Dendritic cell treated with granulocyte-macrophage colony-stimulating factor and Interleukin-4, amounts not matched to agents 40 ng/mL and 50 ng/mL, for 4 days (primary cell): ENCODE measurements around the gene PTOV1.

Experiments
- H3K27ac Mint-ChIP-seq: one replicate; pipeline ENCODE4 v1.8.0; 2022; ENCODE audit warnings: mild to moderate bottlenecking, mixed read lengths
- H3K27me3 Mint-ChIP-seq: one replicate; pipeline ENCODE4 v1.8.0; 2022; ENCODE audit warnings: mild to moderate bottlenecking, mixed read lengths
- H3K36me3 Mint-ChIP-seq: one replicate; pipeline ENCODE4 v1.8.0; 2022; ENCODE audit warnings: low read depth, mixed read lengths
- H3K4me1 Mint-ChIP-seq: one replicate; pipeline ENCODE4 v1.8.0; 2022; ENCODE audit warnings: low read depth, mixed read lengths
- H3K4me3 Mint-ChIP-seq: one replicate; pipeline ENCODE4 v1.8.0; 2022; ENCODE audit warnings: mild to moderate bottlenecking, moderate library complexity, mixed read lengths
- H3K9me3 Mint-ChIP-seq: one replicate; pipeline ENCODE4 v1.8.0; 2022; ENCODE audit warnings: mixed read lengths
- intact Hi-C: fragments of 100-400 bp; cut with micrococcal nuclease; formaldehyde crosslinking; loops from one replicate; pipeline ENCODE4 v1.15.0; 2022

PTOV1 gene

GRCh38 chr19:49829200-49829599 is 21.8 kb upstream of the PTOV1 start:
- Mint-ChIP-seq H3K4me1 (peaks cover 31% of the 10 kb centered on the region), H3K9me3 (no peaks in the 10 kb centered on the region), H3K4me3 (no peak overlapping the region), H3K36me3 (peaks cover 100% of the 10 kb centered on the region), H3K27me3 (no peaks in the 10 kb centered on the region), H3K27ac (no peak overlapping the region)
- intact Hi-C loops = no loop called here

DNA sequence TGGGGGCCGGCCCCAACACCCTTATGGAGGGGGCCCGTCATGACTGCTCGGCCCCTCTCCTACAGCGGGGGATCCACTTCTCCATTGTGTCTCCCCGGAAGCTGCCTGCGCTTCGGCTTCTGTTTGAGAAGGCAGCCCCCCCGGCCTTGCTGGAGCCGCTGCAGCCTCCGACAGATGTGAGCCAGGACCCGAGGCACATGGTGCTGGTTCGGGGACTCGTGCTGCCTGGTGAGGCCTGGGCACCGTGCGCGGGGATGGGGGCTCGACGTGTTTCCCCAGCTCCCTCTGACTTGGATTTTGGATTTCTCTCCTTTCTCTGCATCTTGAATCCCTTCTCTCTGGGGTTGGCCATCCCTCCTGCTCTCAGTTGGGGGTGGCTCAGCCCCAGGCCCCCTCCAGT is 21.2 kb upstream of the PTOV1 start:
- Mint-ChIP-seq H3K36me3 (peaks cover 100% of the 10 kb centered on the region), H3K27me3 (no peaks in the 10 kb centered on the region), H3K9me3 (no peaks in the 10 kb centered on the region), H3K4me1 (peaks cover 29% of the 10 kb centered on the region), H3K27ac (no peak overlapping the region), H3K4me3 (no peak overlapping the region)
- intact Hi-C loops = no loop called here

DNA sequence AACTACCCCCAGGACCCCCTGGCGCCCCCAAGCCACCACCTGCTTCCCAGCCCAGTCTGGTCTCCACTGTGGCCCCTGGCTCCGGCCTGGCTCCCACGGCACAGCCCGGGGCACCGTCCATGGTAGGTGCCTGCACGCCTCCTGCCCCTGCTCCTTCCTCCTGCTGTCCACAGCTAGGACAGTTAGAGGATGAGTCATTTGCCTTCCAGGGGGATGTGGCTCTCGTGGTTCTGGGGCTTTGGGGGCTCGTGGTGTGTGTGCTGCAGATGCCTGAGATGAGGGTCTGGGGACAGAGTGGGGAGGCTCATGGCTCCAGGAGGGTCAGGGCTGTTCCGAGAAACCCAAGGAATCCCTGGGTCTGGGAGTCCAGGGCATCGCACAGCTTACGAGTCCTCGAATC is 20.2 kb upstream of the PTOV1 start:
- H3K36me3 Mint-ChIP-seq = peaks cover 100% of the 10 kb centered on the region
- H3K4me3 Mint-ChIP-seq = no peak overlapping the region
- H3K9me3 Mint-ChIP-seq = no peaks in the 10 kb centered on the region
- H3K4me1 Mint-ChIP-seq = peaks cover 29% of the 10 kb centered on the region
- intact Hi-C loops = no loop called here
- H3K27ac Mint-ChIP-seq = no peak overlapping the region
- no peaks in the 10 kb centered on the region for H3K27me3 Mint-ChIP-seq

DNA sequence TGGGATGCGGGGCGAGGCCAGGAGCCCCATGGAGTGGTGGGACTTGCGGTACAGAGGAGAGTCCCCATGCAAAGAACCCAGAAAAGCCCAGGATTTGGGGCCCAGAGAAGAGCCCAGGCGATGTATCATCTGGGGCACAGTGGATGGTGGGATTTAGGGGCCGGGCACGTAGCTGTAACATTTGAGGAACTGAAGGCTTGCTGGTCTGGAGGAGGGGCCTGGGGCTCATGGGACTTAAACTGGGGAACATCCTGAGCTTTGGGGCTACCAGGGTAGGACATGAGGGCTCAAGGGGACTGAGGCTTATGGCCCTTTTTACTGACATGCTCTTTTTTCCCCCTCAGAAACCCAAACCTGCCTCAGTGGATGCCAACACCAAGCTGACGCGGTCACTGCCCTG is 19.4 kb upstream of the PTOV1 start:
- no peaks in the 10 kb centered on the region for H3K27me3 Mint-ChIP-seq
- no peak overlapping the region for H3K27ac Mint-ChIP-seq
- peaks cover 29% of the 10 kb centered on the region for H3K4me1 Mint-ChIP-seq
- H3K4me3 Mint-ChIP-seq = no peak overlapping the region
- peaks cover 100% of the 10 kb centered on the region for H3K36me3 Mint-ChIP-seq
- no peaks in the 10 kb centered on the region for H3K9me3 Mint-ChIP-seq
- intact Hi-C loops = no loop called here

- no peak overlapping the region for H3K27ac Mint-ChIP-seq
- peaks cover 100% of the 10 kb centered on the region for H3K36me3 Mint-ChIP-seq
- intact Hi-C loops = no loop called here
- peaks cover 29% of the 10 kb centered on the region for H3K4me1 Mint-ChIP-seq
- no peaks in the 10 kb centered on the region for H3K27me3 Mint-ChIP-seq
- no peak overlapping the region for H3K4me3 Mint-ChIP-seq
- no peaks in the 10 kb centered on the region for H3K9me3 Mint-ChIP-seq
Measured at GRCh38 chr19:49832556-49832955, 18.4 kb upstream of the PTOV1 start.

DNA sequence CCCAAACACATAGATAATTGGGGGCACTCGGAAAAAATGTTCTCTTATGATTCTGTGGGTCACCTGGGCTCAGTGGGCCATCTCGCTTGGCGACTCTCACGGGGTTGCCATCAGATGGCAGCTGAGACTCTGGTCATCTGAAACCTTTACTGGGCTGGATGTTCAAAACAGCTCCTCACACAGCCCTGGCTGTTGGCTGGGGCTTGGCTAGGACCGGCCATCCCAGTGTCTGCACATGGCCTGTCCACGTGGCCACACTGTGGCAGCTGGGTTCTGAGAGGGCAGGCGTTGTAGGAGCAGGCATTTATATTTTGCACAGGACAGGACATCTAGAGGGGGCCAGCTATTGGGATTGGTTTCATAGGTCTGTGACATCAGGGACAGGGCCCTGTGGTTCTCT is 17.4 kb upstream of the PTOV1 start:
- intact Hi-C loops = no loop called here
- peaks cover 29% of the 10 kb centered on the region for H3K4me1 Mint-ChIP-seq
- H3K4me3 Mint-ChIP-seq = no peak overlapping the region
- peaks cover 100% of the 10 kb centered on the region for H3K36me3 Mint-ChIP-seq
- no peaks in the 10 kb centered on the region for H3K9me3 Mint-ChIP-seq
- H3K27me3 Mint-ChIP-seq = no peaks in the 10 kb centered on the region
- no peak overlapping the region for H3K27ac Mint-ChIP-seq

GRCh38 chr19:49835562-49835961 is 15.4 kb upstream of the PTOV1 start:
- intact Hi-C loops = no loop called here
- peaks cover 27% of the 10 kb centered on the region for H3K4me1 Mint-ChIP-seq
- H3K27me3 Mint-ChIP-seq = no peaks in the 10 kb centered on the region
- H3K4me3 Mint-ChIP-seq = no peak overlapping the region
- H3K9me3 Mint-ChIP-seq = no peaks in the 10 kb centered on the region
- peaks cover 100% of the 10 kb centered on the region for H3K36me3 Mint-ChIP-seq
- no peak overlapping the region for H3K27ac Mint-ChIP-seq

DNA sequence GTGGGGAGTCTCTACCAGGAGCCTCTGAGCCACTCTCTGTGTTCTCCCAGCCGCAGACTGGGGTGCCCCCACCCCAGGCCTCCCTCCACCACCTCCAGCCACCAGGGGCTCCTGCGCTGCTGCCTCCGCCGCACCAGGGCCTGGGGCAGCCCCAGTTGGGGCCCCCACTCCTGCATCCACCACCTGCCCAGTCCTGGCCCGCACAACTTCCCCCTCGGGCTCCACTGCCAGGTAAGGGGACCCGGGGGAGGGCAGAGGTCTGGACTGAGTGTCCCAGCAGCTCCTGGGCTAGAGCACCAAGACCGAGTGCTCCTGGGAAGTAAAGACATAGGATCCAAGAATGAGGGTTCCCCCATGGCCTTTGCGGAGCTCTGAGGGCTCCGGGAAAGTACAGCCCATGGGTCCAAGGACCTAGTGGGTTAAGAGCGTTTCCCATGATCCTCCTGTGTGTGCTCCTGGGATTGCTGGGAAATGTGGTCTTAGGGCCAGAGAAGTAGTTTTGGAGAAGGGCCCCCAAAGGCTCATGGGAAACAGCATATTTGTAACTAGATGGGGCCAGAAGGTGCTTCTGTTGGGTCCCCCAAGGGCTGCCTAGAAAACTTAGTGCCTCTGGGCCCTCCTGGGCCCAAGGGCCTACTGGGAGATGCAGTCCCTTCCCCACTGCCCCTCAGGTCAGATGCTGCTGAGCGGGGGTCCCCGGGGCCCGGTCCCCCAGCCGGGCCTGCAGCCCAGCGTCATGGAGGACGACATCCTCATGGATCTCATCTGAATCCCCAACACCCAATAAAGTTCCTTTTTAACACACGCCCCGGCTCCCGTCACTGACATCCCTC is 14.6 kb upstream of the PTOV1 start:
- no peaks in the 10 kb centered on the region for H3K27me3 Mint-ChIP-seq
- no peak overlapping the region for H3K27ac Mint-ChIP-seq
- H3K9me3 Mint-ChIP-seq = no peaks in the 10 kb centered on the region
- H3K4me3 Mint-ChIP-seq = no peak overlapping the region
- intact Hi-C loops = no loop called here
- peaks cover 97% of the 10 kb centered on the region for H3K36me3 Mint-ChIP-seq
- H3K4me1 Mint-ChIP-seq = peaks cover 23% of the 10 kb centered on the region

DNA sequence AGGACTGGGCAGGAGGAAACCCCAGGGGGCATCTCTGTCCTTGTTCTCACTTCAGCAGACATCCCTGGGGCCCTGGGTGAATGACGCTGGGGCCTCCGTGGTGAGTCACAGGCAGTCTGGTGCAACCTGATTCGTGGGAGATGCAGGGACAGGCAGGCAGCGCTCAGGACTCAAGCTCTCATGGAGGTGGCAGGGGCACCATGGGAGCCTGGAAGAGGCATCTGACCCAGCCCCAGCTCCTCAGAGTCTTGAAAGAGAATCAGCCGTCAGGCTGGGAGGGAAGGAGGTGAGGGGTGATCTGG is 14.0 kb upstream of the PTOV1 start:
- H3K36me3 Mint-ChIP-seq = peaks cover 91% of the 10 kb centered on the region
- intact Hi-C loops = no loop called here
- no peaks in the 10 kb centered on the region for H3K27me3 Mint-ChIP-seq
- H3K4me1 Mint-ChIP-seq = peaks cover 17% of the 10 kb centered on the region
- H3K9me3 Mint-ChIP-seq = no peaks in the 10 kb centered on the region
- no peak overlapping the region for H3K27ac Mint-ChIP-seq
- no peak overlapping the region for H3K4me3 Mint-ChIP-seq

DNA sequence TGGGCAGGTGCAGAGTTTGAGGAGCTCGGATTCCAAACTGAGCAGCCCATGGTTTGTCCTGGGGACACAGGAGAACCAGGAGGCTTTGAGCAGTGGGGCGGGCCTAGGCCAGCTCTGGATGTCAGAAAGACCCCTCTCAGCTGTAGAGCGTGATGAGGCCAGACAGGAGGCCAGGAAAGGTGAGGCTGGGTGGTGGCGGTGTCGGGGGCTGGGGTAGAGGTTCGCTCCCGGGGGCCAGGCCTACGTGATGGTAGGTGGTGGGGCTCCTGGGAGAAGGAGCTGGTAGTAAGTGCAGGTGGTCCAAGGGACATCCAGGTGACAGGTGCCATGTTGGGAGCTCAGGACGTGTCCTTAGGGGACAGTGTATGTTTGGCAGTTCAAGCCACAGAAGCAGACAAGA is 13.5 kb upstream of the PTOV1 start:
- Mint-ChIP-seq H3K27ac (no peak overlapping the region), H3K4me3 (no peak overlapping the region), H3K36me3 (peaks cover 87% of the 10 kb centered on the region), H3K27me3 (no peaks in the 10 kb centered on the region), H3K4me1 (peaks cover 12% of the 10 kb centered on the region), H3K9me3 (no peaks in the 10 kb centered on the region)
- intact Hi-C loops = no loop called here

DNA sequence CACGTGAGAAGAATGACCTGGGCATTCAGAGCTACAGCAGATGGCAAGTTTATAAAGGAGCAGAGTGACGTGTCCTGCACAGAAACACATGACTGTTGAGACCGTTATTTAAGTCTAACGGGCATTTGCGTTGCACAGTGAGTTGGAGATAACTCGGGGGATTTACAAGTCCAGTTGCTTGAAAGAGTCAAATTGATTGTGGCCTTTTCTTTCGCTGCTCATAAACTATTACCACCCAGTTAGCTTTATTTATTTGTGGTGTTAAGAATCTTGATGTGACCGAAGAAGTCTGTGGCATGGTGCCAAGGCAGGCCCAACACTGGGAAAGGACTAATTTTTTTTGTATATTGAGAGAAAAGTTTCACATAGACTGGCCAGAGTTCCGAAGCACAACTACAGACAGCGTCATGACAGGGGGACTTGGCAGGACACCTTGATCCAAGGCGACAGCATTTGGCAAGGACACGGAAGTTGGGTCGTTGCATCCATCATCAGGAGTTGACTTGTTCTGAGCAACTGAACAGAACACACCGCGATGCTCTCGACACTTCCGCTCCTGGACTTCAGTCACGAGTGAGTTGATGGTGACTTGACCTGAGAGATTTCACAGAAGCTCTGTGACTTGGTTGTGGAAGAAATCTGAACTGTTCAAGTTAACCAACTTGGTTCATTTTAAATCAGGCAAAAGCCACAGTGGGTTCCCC is 11.9 kb upstream of the PTOV1 start:
- intact Hi-C loops = no loop called here
- H3K4me1 Mint-ChIP-seq = peaks cover 17% of the 10 kb centered on the region
- H3K27me3 Mint-ChIP-seq = no peaks in the 10 kb centered on the region
- H3K4me3 Mint-ChIP-seq = no peak overlapping the region
- no peaks in the 10 kb centered on the region for H3K9me3 Mint-ChIP-seq
- H3K36me3 Mint-ChIP-seq = peaks cover 71% of the 10 kb centered on the region
- H3K27ac Mint-ChIP-seq = no peak overlapping the region

- H3K27ac Mint-ChIP-seq = no peak overlapping the region
Measured at GRCh38 chr19:49839713-49840112, 11.2 kb upstream of the PTOV1 start.

GRCh38 chr19:49840321-49840720 is 10.6 kb upstream of the PTOV1 start:
- Mint-ChIP-seq H3K27ac (no peak overlapping the region), H3K27me3 (no peaks in the 10 kb centered on the region)
- intact Hi-C loops = no loop called here

More at GRCh38 chr19:49839713-49840112, 11.2 kb upstream of the PTOV1 start:
- intact Hi-C loops = no loop called here
- H3K27me3 Mint-ChIP-seq = no peaks in the 10 kb centered on the region
- no peak overlapping the region for H3K4me3 Mint-ChIP-seq
- no peaks in the 10 kb centered on the region for H3K9me3 Mint-ChIP-seq
- H3K36me3 Mint-ChIP-seq = peaks cover 64% of the 10 kb centered on the region
- H3K4me1 Mint-ChIP-seq = peaks cover 23% of the 10 kb centered on the region

GRCh38 chr19:49840736-49841249 is 10.2 kb upstream of the PTOV1 start:
- H3K27ac Mint-ChIP-seq = no peak overlapping the region
- H3K4me3 Mint-ChIP-seq = no peak overlapping the region
- peaks cover 53% of the 10 kb centered on the region for H3K36me3 Mint-ChIP-seq
- peaks cover 29% of the 10 kb centered on the region for H3K4me1 Mint-ChIP-seq
- intact Hi-C loops = no loop called here
- H3K9me3 Mint-ChIP-seq = no peaks in the 10 kb centered on the region
- no peaks in the 10 kb centered on the region for H3K27me3 Mint-ChIP-seq

More at GRCh38 chr19:49840321-49840720, 10.6 kb upstream of the PTOV1 start:
- H3K9me3 Mint-ChIP-seq = no peaks in the 10 kb centered on the region
- peaks cover 29% of the 10 kb centered on the region for H3K4me1 Mint-ChIP-seq
- H3K36me3 Mint-ChIP-seq = peaks cover 58% of the 10 kb centered on the region
- H3K4me3 Mint-ChIP-seq = no peak overlapping the region
